GM21423 (cell line): ENCODE measurements around the gene SMR3B.

Experiments used
- ATAC-seq: cut with Tn5 transposase; IDR thresholded peaks from one replicate; pipeline ENCODE4 v1.9.1; 2021; ENCODE audit warnings: mild to moderate bottlenecking, moderate library complexity; ENCODE audit not compliant: unreplicated experiment

Gene SMR3B

GRCh38 chr4:70382691-70383181 is at the start of gene SMR3B:
Gene SMR3B, plus strand, starts transcription at chr4:70383131. Its CDS starts 1,380 bp downstream, at chr4:70384511.
- ATAC-seq = no peak

- no peak for ATAC-seq
Measured at GRCh38 chr4:70334681-70335080, 48.2 kb upstream of the SMR3B start, which contains the start of gene CABS1. Gene CABS1, plus strand, starts transcription at chr4:70334981. Its CDS starts 59 bp downstream, at chr4:70335040.

GRCh38 chr4:70336043-70336442 is 46.9 kb upstream of the SMR3B start:
- ATAC-seq = no peak

- no peak for ATAC-seq
Measured at GRCh38 chr4:70337886-70338420, 45.0 kb upstream of the SMR3B start.

- no peak for ATAC-seq
Measured at GRCh38 chr4:70356185-70356584, 26.7 kb upstream of the SMR3B start.

- no peak for ATAC-seq
Measured at GRCh38 chr4:70359115-70359661, 23.7 kb upstream of the SMR3B start.

- no peak for ATAC-seq
Measured at GRCh38 chr4:70360460-70360859, 22.5 kb upstream of the SMR3B start, which contains the start of gene SMR3A. Gene SMR3A, plus strand, starts transcription at chr4:70360760. Its CDS starts 1,356 bp downstream, at chr4:70362116.

- ATAC-seq = no peak
Measured at GRCh38 chr4:70364002-70364401, 18.9 kb upstream of the SMR3B start.

GRCh38 chr4:70365479-70365878 is 17.5 kb upstream of the SMR3B start:
- no peak for ATAC-seq

GRCh38 chr4:70367813-70368212 is 15.1 kb upstream of the SMR3B start:
- ATAC-seq = no peak

- no peak for ATAC-seq
Measured at GRCh38 chr4:70371987-70372386, 10.9 kb upstream of the SMR3B start.

- no peak for ATAC-seq
Measured at GRCh38 chr4:70372760-70373159, 10.2 kb upstream of the SMR3B start.

GRCh38 chr4:70380578-70380977 is 2.4 kb upstream of the SMR3B start:
- no peak for ATAC-seq

- ATAC-seq = peak; percentile 51
Measured at GRCh38 chr4:70392057-70392776, 9.3 kb downstream of the SMR3B start.

GRCh38 chr4:70397580-70397979 is 14.6 kb downstream of the SMR3B start, which contains the start of gene OPRPN:
Gene OPRPN, plus strand, starts transcription at chr4:70397940. Its CDS starts 1,346 bp downstream, at chr4:70399286.
- ATAC-seq = no peak

- ATAC-seq = peak; percentile 68
Measured at GRCh38 chr4:70399319-70399718, 16.4 kb downstream of the SMR3B start.

- ATAC-seq = no peak
Measured at GRCh38 chr4:70402762-70403161, 19.8 kb downstream of the SMR3B start.

- no peak for ATAC-seq
Measured at GRCh38 chr4:70405765-70406164, 22.8 kb downstream of the SMR3B start.

- ATAC-seq = no peak
Measured at GRCh38 chr4:70425306-70425705, 42.4 kb downstream of the SMR3B start.

- no peak for ATAC-seq
Measured at GRCh38 chr4:70426789-70427188, 43.9 kb downstream of the SMR3B start.

- ATAC-seq = no peak
Measured at GRCh38 chr4:70437197-70437596, 54.3 kb downstream of the SMR3B start.
